Activated T-cell treated with anti-CD3 and anti-CD28 coated beads, Interleukin-2, amount 50 U/mL, for 4 hours (primary cell): ENCODE measurements around the gene GDPGP1. TPM values are rescaled to one million over a fixed set of nuclear protein-coding genes. Genes with fewer than 3 reads are reported as not detected.
A peak's percentile ranks its signal among the peaks of the same experiment; 100 is the strongest.
"Not testable (repeated sequence)": the region's sequence is repeated elsewhere in the genome, so short reads cannot be mapped to it uniquely, and the experiment has no call there.

ENCODE experiments used
- ATAC-seq, 2 donors: fragments of 200-7000 bp; cut with Tn5 transposase; one replicate each; pipeline ENCODE4 v1.10.0; 2021
- DNase-seq: peaks from one replicate; pipeline ENCODE4 v3.0.0-alpha.2; 2020
- H3K27me3 Mint-ChIP-seq: one replicate; pipeline ENCODE4 v1.8.0; 2021; ENCODE audit warnings: low read depth, mixed read lengths
- H3K36me3 Mint-ChIP-seq: one replicate; pipeline ENCODE4 v1.8.0; 2022; ENCODE audit warnings: mixed read lengths; ENCODE audit not compliant: insufficient read depth
- H3K4me1 Mint-ChIP-seq: one replicate; pipeline ENCODE4 v1.8.0; 2021; ENCODE audit warnings: low read depth, mixed read lengths
- H3K4me3 Mint-ChIP-seq: one replicate; pipeline ENCODE4 v1.8.0; 2021; ENCODE audit warnings: mild to moderate bottlenecking, moderate library complexity, mixed read lengths
- H3K9me3 Mint-ChIP-seq: one replicate; pipeline ENCODE4 v1.8.0; 2021; ENCODE audit warnings: mixed read lengths
- total RNA-seq, 3 donors: library from RNA; stranded (reverse); gene quantifications; one replicate each; pipeline ENCODE4 v1.2.1, GENCODE V29; 2021

GDPGP1 gene, protein sequence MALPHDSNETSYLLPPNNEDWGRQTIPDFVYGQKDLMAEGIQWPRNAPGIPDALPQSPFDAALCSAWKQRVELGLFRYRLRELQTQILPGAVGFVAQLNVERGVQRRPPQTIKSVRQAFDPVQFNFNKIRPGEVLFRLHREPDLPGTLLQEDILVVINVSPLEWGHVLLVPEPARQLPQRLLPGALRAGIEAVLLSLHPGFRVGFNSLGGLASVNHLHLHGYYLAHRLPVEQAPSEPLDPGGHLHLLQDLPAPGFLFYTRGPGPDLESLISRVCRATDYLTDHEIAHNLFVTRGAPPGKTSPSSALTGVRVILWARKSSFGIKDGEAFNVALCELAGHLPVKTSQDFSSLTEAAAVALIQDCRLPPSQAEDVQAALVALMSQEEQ
- total RNA-seq, result 10 to 100 TPM; 11.4 to 12.9 (median 11.9) TPM

- H3K36me3 Mint-ChIP-seq, result peaks cover 24% of the 10 kb centered on the region
These were observed at the start of gene GDPGP1 for GRCh38 chr15:90234096-90234988. GDPGP1 (plus strand) TSS chr15:90234209; CDS start chr15:90240909, 6,700 bp downstream.

DNA sequence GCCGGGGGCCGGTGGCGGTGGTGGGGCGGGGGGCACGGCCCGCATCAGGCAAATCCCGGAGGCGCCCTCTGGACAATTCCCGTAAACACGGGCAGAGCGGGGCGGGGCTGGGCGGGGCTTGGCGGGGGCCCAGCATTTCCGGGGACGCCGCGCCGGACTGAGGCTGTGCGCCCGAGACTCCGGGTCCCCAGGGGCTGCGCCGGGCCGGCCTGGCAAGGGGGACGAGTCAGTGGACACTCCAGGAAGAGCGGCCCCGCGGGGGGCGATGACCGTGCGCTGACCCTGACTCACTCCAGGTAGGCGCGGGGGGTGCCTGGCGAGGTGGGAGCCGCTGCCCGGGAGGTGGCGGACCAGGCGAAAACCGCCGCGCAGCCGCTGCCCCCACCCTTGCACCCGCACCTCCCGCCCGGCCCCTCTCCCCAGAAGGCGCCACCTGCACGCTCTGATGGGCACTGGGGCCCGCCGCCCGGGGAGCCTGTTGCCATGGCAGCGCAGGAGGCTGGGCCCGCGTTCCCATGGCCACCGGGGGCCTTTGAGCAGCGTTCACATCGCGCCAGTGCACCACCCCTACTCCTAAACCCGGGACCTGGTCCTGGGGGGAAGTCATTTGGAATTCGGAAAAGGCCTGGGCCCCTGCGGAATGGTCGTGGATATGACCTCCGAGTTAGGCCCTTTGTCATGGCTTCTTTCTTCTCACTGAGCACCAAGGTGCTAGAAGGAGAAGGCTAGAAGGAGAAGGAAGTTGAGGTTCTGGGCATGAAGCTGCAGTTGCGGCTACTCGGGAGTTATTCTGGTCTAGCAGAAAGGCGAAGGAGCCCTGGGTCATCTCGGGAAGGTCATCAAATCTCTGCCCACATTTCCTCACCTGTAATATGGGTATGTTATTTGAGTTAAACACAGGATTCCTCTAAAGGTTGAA, 49.0 kb upstream of the GDPGP1 start:
- H3K4me3 Mint-ChIP-seq, result peak overlapping the region; percentile 84
- peak; percentile 82 to 90 for ATAC-seq
- H3K27me3 Mint-ChIP-seq, result no peaks in the 10 kb centered on the region
- no peaks in the 10 kb centered on the region for H3K36me3 Mint-ChIP-seq
- H3K9me3 Mint-ChIP-seq, result no peaks in the 10 kb centered on the region
- peaks cover 12% of the 10 kb centered on the region for H3K4me1 Mint-ChIP-seq
- DNase-seq, result peak; percentile 36

More at GRCh38 chr15:90234096-90234988, at the start of gene GDPGP1:
- peaks cover 44% of the 10 kb centered on the region for H3K4me1 Mint-ChIP-seq
- ATAC-seq (peak; percentile 68 to 74), DNase-seq (no peak)
- H3K9me3 Mint-ChIP-seq, result no peaks in the 10 kb centered on the region
- no peaks in the 10 kb centered on the region for H3K27me3 Mint-ChIP-seq
- H3K4me3 Mint-ChIP-seq, result peak within 1 kb of the TSS; percentile 94

- no peaks in the 10 kb centered on the region for H3K9me3 Mint-ChIP-seq
- peaks cover 22% of the 10 kb centered on the region for H3K4me1 Mint-ChIP-seq
- H3K27me3 Mint-ChIP-seq, result no peaks in the 10 kb centered on the region
- H3K36me3 Mint-ChIP-seq, result no peaks in the 10 kb centered on the region
- no peak overlapping the region for H3K4me3 Mint-ChIP-seq
- DNase-seq (no peak), ATAC-seq (no peak)
These were observed 46.6 kb upstream of the GDPGP1 start for GRCh38 chr15:90187257-90187868.

DNA sequence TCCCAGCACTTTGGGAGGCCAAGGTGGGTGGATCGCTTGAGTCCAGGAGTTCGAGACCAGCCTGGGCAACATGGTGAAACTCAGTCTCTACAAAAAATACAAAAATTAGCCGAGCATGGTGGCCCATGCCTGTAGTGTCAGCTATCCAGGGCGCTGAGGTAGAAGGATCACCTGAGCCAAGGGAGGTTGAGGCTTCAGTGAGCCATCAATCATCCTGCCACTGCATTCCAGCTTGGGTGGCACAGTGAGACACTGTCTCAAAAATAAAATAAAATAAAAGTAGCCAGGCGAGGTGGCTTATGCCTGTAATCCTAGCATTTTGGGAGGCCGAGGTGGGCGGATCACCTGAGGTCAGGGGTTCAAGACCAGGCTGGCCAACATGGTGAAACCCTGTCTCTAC, 45.9 kb upstream of the GDPGP1 start:
- DNase-seq, ATAC-seq, H3K4me3 Mint-ChIP-seq, H3K36me3 Mint-ChIP-seq, H3K9me3 Mint-ChIP-seq, H3K27me3 Mint-ChIP-seq: not testable (repeated sequence)
- H3K4me1 Mint-ChIP-seq, result peaks cover 27% of the 10 kb centered on the region

DNA sequence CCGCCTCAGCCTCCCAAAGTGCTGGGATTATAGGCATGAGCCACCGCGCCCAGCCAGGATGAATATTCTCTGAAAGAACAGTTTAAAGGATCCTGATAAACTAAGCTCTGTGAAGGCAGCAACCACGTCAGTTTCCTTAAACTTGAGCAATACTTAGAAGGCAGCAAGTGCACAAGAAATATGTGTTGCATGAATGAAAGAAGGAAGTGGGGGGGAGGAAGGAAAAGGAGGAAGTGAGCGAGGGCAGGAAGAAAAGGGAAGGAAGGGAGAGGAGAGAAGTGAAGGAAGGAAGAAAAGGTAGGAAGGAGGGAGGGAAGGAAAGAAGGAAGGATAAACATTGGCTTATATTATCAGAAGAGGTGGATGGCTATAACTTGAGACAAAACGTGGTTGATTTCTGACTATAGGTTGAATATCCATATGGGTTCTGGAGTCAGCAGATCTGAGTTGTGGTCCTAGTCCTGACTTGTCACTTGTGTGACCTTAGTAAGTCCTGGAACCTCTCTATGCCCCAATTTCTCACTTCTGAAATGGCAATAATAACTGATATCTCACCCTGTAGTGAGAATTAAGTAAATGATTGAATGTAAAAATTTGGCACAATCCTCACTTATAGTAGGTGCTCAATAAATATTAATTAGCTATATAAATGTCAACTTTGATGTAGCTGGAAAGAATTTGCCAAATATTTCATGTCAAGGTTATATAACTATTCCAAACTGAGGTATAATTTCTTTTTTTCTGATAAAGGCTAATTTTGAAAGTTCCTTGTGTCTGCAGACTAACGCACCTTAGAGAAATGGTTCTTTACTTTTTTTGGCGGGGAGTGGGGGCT, 44.9 kb upstream of the GDPGP1 start:
- no peak for ATAC-seq
- H3K27me3 Mint-ChIP-seq, result no peaks in the 10 kb centered on the region
- no peak overlapping the region for H3K4me3 Mint-ChIP-seq
- H3K9me3 Mint-ChIP-seq, result no peaks in the 10 kb centered on the region
- no peak for DNase-seq
- no peaks in the 10 kb centered on the region for H3K36me3 Mint-ChIP-seq
- H3K4me1 Mint-ChIP-seq, result peaks cover 28% of the 10 kb centered on the region

DNA sequence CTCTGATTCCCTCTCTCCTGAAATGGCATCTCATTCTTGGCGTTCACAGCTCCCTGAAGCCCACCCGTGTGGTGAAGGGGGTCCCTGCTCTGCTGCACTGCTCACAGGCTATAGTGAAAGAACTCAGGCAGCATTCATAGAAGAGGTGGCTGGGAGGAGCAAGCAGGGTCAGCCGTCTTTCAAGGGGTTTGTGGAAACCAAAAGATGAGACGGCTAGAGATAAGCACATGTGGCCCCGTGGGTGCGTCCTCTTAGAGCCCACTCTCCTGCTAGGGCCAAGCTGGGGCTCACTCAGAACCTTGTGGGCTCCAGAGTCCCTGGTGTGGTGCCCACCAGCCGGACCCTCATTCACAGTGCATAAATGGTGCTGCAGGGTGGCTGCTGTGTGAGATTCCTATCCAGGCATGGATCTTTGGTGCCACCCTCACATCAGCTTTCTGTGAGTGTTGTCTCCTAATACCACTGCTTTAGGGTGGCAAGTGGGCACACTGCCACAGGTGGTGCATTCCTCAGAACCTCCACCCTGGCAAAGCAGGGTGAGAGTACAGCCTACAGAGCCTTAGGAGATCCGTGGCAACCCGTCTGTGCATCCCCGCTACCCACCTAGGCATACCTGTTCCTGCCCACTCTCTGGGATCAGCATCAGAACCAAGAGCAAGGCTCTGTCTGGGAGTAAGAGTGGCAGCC, 44.1 kb upstream of the GDPGP1 start:
- no peaks in the 10 kb centered on the region for H3K36me3 Mint-ChIP-seq
- peaks cover 25% of the 10 kb centered on the region for H3K4me1 Mint-ChIP-seq
- DNase-seq (no peak), ATAC-seq (no peak)
- no peaks in the 10 kb centered on the region for H3K27me3 Mint-ChIP-seq
- no peaks in the 10 kb centered on the region for H3K9me3 Mint-ChIP-seq
- no peak overlapping the region for H3K4me3 Mint-ChIP-seq

- no peaks in the 10 kb centered on the region for H3K36me3 Mint-ChIP-seq
- H3K4me1 Mint-ChIP-seq, result peaks cover 20% of the 10 kb centered on the region
- no peak for DNase-seq
- ATAC-seq, result no peak
- no peaks in the 10 kb centered on the region for H3K27me3 Mint-ChIP-seq
- no peak overlapping the region for H3K4me3 Mint-ChIP-seq
- H3K9me3 Mint-ChIP-seq, result no peaks in the 10 kb centered on the region
These were observed 43.2 kb upstream of the GDPGP1 start for GRCh38 chr15:90190606-90191343.

DNA sequence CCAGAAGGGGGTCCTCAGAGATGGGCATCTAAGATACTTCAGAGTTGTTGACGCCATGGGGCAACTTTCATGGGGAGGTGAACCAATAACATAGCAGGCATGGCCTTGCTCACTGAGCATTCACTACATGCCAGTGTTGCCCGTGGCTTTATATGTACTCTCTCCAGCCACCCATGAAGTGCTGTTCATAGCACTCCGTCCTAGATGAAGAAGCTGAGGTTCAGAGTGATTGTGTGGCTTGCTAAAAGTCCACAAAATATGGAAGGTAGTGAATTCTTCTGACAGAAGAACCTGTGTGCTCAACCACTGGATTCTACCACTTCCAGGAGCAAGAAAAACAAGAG, 42.7 kb upstream of the GDPGP1 start:
- DNase-seq, result no peak
- no peak for ATAC-seq
- Mint-ChIP-seq H3K9me3 (no peaks in the 10 kb centered on the region), H3K4me1 (peaks cover 20% of the 10 kb centered on the region), H3K36me3 (no peaks in the 10 kb centered on the region), H3K27me3 (no peaks in the 10 kb centered on the region), H3K4me3 (no peak overlapping the region)

DNA sequence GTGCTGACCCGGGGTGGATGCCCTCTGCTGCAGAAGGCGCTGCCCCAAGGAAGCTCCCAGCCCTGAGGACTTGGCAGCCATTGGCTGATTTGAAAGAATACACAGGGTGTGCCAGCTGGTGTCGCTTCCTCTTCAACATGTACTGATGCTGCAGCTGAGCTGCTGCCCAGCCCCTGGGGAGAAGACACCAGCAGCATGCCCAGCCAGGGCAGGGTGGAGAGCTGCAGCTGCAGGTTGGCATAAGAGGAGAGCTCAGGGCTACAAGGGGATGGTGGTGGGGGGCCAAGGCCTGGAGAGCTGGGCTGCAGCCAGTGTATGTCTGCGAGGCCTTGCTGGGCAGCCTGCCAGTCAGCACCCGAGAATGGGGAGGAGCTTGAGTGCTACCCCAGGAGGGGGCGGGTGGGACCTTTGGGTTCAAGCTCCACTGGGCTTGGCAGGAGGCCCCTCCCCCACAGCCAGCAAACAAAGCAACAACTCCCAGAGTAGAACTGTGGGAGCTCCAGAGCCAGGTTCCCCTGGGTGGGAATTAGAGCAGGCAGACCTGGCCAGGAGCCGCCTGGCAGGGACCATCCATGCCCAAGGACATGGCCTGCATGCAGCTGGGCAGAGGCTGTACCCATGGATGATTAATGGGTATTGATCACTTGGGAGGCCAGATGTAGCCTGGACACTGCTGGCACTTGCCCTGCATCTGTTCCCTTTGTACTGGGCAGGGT, 42.1 kb upstream of the GDPGP1 start:
- Mint-ChIP-seq H3K4me1 (peaks cover 20% of the 10 kb centered on the region), H3K36me3 (no peaks in the 10 kb centered on the region), H3K9me3 (no peaks in the 10 kb centered on the region), H3K4me3 (no peak overlapping the region), H3K27me3 (no peaks in the 10 kb centered on the region)
- peak; percentile 46 to 63 for ATAC-seq
- no peak for DNase-seq

DNA sequence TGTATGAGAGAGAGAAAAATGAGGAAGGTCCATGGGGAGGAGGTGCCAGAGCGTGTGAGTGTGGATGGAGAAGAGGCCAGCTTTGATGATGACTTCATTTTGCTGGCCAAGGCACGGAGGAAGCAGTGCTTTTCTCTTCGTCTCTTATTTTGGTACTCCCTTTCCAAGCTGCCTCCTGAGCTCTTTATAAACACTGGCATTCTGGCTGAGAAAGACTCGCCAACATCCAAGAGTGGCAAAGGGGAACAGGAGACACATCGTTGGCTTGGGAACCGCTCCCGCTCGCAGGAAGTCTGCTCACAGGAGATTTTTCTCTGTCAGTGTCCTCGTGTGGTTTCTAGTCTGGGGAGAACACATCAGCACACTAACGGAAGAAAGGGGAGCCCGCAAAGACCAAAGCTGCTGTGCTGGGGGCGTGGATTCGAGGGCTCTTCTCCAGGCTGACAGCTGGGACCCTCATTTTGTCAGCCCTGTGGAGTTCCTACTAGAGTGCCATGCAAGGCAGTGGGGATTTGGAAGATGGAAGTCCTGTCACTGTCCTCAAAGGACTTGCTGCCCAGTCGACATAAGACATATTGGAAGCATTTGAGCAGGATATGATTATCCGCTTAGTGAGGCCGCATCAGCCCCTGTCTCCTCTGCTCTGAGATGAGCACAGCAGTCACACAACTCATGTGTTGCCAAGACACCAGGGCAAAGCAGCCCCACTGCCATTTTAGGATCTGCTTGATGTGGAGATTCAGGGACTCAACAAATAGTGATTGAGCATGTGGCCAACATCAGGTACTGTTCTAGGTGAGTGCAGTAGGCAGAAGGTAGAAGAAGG, 40.8 kb upstream of the GDPGP1 start:
- H3K36me3 Mint-ChIP-seq, result no peaks in the 10 kb centered on the region
- no peaks in the 10 kb centered on the region for H3K27me3 Mint-ChIP-seq
- no peaks in the 10 kb centered on the region for H3K9me3 Mint-ChIP-seq
- peaks cover 20% of the 10 kb centered on the region for H3K4me1 Mint-ChIP-seq
- no peak for ATAC-seq
- peak overlapping the region; percentile 22 for H3K4me3 Mint-ChIP-seq
- DNase-seq, result no peak

DNA sequence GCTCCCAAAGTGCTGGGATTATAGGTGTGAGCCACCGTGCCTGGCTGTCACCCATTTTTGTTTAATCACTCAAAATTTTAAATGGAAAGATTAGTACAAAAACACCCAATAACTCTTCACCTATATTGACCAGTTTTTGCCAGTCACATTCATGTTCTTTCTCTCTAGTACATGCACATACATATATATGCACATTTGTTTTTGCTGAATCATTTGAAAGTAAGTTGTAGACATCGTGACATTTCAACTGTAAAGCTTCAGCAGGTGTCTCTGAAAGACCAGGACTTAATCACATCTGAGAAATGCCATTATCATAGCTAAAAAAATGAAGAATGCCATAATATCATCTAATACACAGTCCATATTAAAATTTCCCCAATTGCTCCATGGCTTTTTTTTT, 39.4 kb upstream of the GDPGP1 start:
- Mint-ChIP-seq H3K4me3 (no peak overlapping the region), H3K4me1 (peaks cover 24% of the 10 kb centered on the region), H3K27me3 (no peaks in the 10 kb centered on the region), H3K36me3 (no peaks in the 10 kb centered on the region), H3K9me3 (no peaks in the 10 kb centered on the region)
- DNase-seq (no peak), ATAC-seq (no peak)
